Measurements from ENCODE around the gene EXT2. TPM values are rescaled to one million over a fixed set of nuclear protein-coding genes. Genes with fewer than 3 reads are reported as not detected.

Gene EXT2
- total RNA-seq, 1 experiment from 2014 or later = 67.3 TPM

GRCh38 chr11:44049832-44050231 is 45.6 kb upstream of the EXT2 start:
- Mint-ChIP-seq H3K36me3 (ENCODE audit: insufficient read depth, unreplicated experiment) (peaks cover 4% of the 10 kb centered on the region), H3K4me1 (ENCODE audit: low read depth, unreplicated experiment) (no peaks in the 10 kb centered on the region), H3K4me3 (ENCODE audit: low read depth, unreplicated experiment) (no peak overlapping the region), H3K27me3 (ENCODE audit: unreplicated experiment) (peaks cover 85% of the 10 kb centered on the region), H3K9me3 (ENCODE audit: low read depth, unreplicated experiment) (no peaks in the 10 kb centered on the region), H3K27ac (ENCODE audit: unreplicated experiment) (no peak overlapping the region)
- BruUV-seq (replicated peaks) = no TSS peak
- DNase-seq = no peak
- intact Hi-C loops (cut with micrococcal nuclease; ENCODE audit: unreplicated experiment) = loop anchor here (10.0 kb wide), 1 partner anchor 55 kb away; no protein-coding TSS in a partner anchor
- TF ChIP-seq CTCF (IDR thresholded peaks at IDR 0.05; ENCODE audit: unreplicated experiment) = no peak
- CTCF ChIA-PET = no interaction called here

- Mint-ChIP-seq H3K4me1 (ENCODE audit: low read depth, unreplicated experiment) (no peaks in the 10 kb centered on the region), H3K27me3 (ENCODE audit: unreplicated experiment) (peaks cover 85% of the 10 kb centered on the region)
- CTCF ChIA-PET = no interaction called here
Measured at GRCh38 chr11:44051171-44051570, 44.3 kb upstream of the EXT2 start.

GRCh38 chr11:44057340-44057739 is 38.1 kb upstream of the EXT2 start:
- no peak overlapping the region for H3K4me3 Mint-ChIP-seq (ENCODE audit: low read depth, unreplicated experiment)
- H3K27ac Mint-ChIP-seq (ENCODE audit: unreplicated experiment) = no peak overlapping the region
- CTCF ChIA-PET = no interaction called here
- no TSS peak for BruUV-seq (replicated peaks)
- H3K27me3 Mint-ChIP-seq (ENCODE audit: unreplicated experiment) = peaks cover 56% of the 10 kb centered on the region
- H3K9me3 Mint-ChIP-seq (ENCODE audit: low read depth, unreplicated experiment) = no peaks in the 10 kb centered on the region
- TF ChIP-seq CTCF (IDR thresholded peaks at IDR 0.05; ENCODE audit: unreplicated experiment) = no peak
- no peaks in the 10 kb centered on the region for H3K36me3 Mint-ChIP-seq (ENCODE audit: insufficient read depth, unreplicated experiment)
- DNase-seq = no peak
- intact Hi-C loops (cut with micrococcal nuclease; ENCODE audit: unreplicated experiment) = loop anchor here (10.0 kb wide), 1 partner anchor 63 kb away; no protein-coding TSS in a partner anchor
- no peaks in the 10 kb centered on the region for H3K4me1 Mint-ChIP-seq (ENCODE audit: low read depth, unreplicated experiment)

More at GRCh38 chr11:44051171-44051570, 44.3 kb upstream of the EXT2 start:
- intact Hi-C loops (cut with micrococcal nuclease; ENCODE audit: unreplicated experiment) = loop anchor here (10.0 kb wide), 1 partner anchor 56 kb away; no protein-coding TSS in a partner anchor
- no peak for TF ChIP-seq CTCF (IDR thresholded peaks at IDR 0.05; ENCODE audit: unreplicated experiment)
- no TSS peak for BruUV-seq (replicated peaks)
- no peak overlapping the region for H3K27ac Mint-ChIP-seq (ENCODE audit: unreplicated experiment)
- peaks cover 4% of the 10 kb centered on the region for H3K36me3 Mint-ChIP-seq (ENCODE audit: insufficient read depth, unreplicated experiment)
- H3K4me3 Mint-ChIP-seq (ENCODE audit: low read depth, unreplicated experiment) = no peak overlapping the region
- DNase-seq = no peak
- no peaks in the 10 kb centered on the region for H3K9me3 Mint-ChIP-seq (ENCODE audit: low read depth, unreplicated experiment)

- Mint-ChIP-seq H3K9me3 (ENCODE audit: low read depth, unreplicated experiment) (no peaks in the 10 kb centered on the region), H3K36me3 (ENCODE audit: insufficient read depth, unreplicated experiment) (no peaks in the 10 kb centered on the region), H3K27me3 (ENCODE audit: unreplicated experiment) (peaks cover 46% of the 10 kb centered on the region), H3K4me1 (ENCODE audit: low read depth, unreplicated experiment) (no peaks in the 10 kb centered on the region), H3K4me3 (ENCODE audit: low read depth, unreplicated experiment) (no peak overlapping the region), H3K27ac (ENCODE audit: unreplicated experiment) (no peak overlapping the region)
- no peak for TF ChIP-seq CTCF (IDR thresholded peaks at IDR 0.05; ENCODE audit: unreplicated experiment)
- CTCF ChIA-PET = no interaction called here
- no TSS peak for BruUV-seq (replicated peaks)
- no peak for DNase-seq
- intact Hi-C loops (cut with micrococcal nuclease; ENCODE audit: unreplicated experiment) = loop anchor here (10.0 kb wide), 1 partner anchor 63 kb away; no protein-coding TSS in a partner anchor
Measured at GRCh38 chr11:44058275-44058674, 37.2 kb upstream of the EXT2 start.
